ENCODE data around the gene PROX1. TPM values are rescaled to one million over a fixed set of nuclear protein-coding genes. Genes with fewer than 3 reads are reported as not detected.

PROX1 gene
- total and polyA plus RNA-seq, 2 of the 8 experiments (the other 6 are each of a cell fraction or from before 2014, with no cell fraction given), result 0.30 to 2.0 TPM

GRCh38 chr1:214072426-214073157, 84.8 kb downstream of the PROX1 start:
- no peak for DNase-seq (ENCODE audit: low read depth in 1 of 2, low spot score in 2 of 2)
- no peak overlapping the region for H3K18ac ChIP-seq (ENCODE audit: extremely low read depth, low read length)
- WGBS, 2 experiments (ENCODE audit: extremely low coverage in 1 of 2, insufficient coverage in 1 of 2, insufficient read length in 1 of 2, insufficient replicate concordance in 2 of 2, low coverage in 1 of 2, low lambda C conversion rate in 2 of 2, missing lambda C conversion rate in 1 of 2), result 80% methylated on average over 10 of the region's 10 CpGs; no CpG with 5 or more reads in 1 of the 2 experiments
- no peaks in the 10 kb centered on the region for H3K79me1 ChIP-seq (ENCODE audit: low read depth, low read length)
- H3K14ac ChIP-seq (ENCODE audit: insufficient read length), result no peak overlapping the region
- H3K4me2 ChIP-seq (ENCODE audit: insufficient read depth in 1 of 2, low read depth in 2 of 2, low read length in 2 of 2), result no peak overlapping the region
- no peak overlapping the region for H2BK120ac ChIP-seq (replicated peaks; ENCODE audit: low read depth, low read length)
- H2BK5ac ChIP-seq (ENCODE audit: low read depth, low read length), result no peak overlapping the region
- no peak overlapping the region for H3K9ac ChIP-seq (replicated peaks in 1 of 4; ENCODE audit: extremely low read depth in 1 of 4, low read depth in 3 of 4, low read length in 3 of 4)
- no peaks in the 10 kb centered on the region; the same call in 1 of the 2 replicates for H3K23me2 ChIP-seq (ENCODE audit: low read depth, low read length)
- no peak overlapping the region for H4K91ac ChIP-seq (replicated peaks; ENCODE audit: insufficient read length, low read length)
- no peaks in the 10 kb centered on the region for H3K9me3 ChIP-seq (ENCODE audit: insufficient read depth in 2 of 2, low read depth in 1 of 2, low read length in 1 of 2)
- H2AK5ac ChIP-seq (ENCODE audit: low read depth, low read length), result no peak overlapping the region
- H3K4ac ChIP-seq (replicated peaks; ENCODE audit: insufficient read length, low read depth, low read length), result no peak overlapping the region
- H2BK12ac ChIP-seq (ENCODE audit: low read depth, low read length), result no peak overlapping the region
- H2BK15ac ChIP-seq (ENCODE audit: low read length), result no peak overlapping the region
- peak overlapping the region; percentile 26; the same call in 1 of the 2 replicates for H2AFZ ChIP-seq (ENCODE audit: low read length)
- no peaks in the 10 kb centered on the region for H3K4me1 ChIP-seq (replicated peaks in 1 of 4; ENCODE audit: control insufficient read depth in 3 of 4, insufficient read depth in 4 of 4, low read length in 3 of 4)
- POLR2A ChIA-PET (ENCODE audit: partially characterized antibody), result no interaction called here
- no peaks in the 10 kb centered on the region for H3K36me3 ChIP-seq (ENCODE audit: control insufficient read depth in 2 of 4, insufficient read depth in 4 of 4, low read length in 3 of 4)
- H3K4me3 ChIP-seq (ENCODE audit: extremely low read depth in 1 of 4, insufficient read depth in 2 of 4, low read depth in 3 of 4, low read length in 4 of 4), result no peak overlapping the region
- CTCF ChIA-PET (ENCODE audit: partially characterized antibody), result interaction anchor here (0.7 kb wide), 1 partner anchor 15 kb away, joined by 3 read pairs; no protein-coding TSS in a partner anchor
- H4K8ac ChIP-seq (ENCODE audit: extremely low read depth, insufficient read depth, low read length), result no peak overlapping the region
- FAIRE-seq, result no peak
- H4K5ac ChIP-seq (ENCODE audit: insufficient read length, low read depth, low read length), result no peak overlapping the region
- no peak overlapping the region for H3K23ac ChIP-seq (ENCODE audit: insufficient read length)
- no peak overlapping the region for H3K56ac ChIP-seq (replicated peaks; ENCODE audit: insufficient read length, low read depth, low read length)
- H3K79me2 ChIP-seq (ENCODE audit: control insufficient read depth in 1 of 2, insufficient read depth in 2 of 2, low read length in 2 of 2), result no peaks in the 10 kb centered on the region
- no peak overlapping the region for H2BK20ac ChIP-seq (ENCODE audit: low read length)
- H3K27ac ChIP-seq (ENCODE audit: low read depth, low read length), result no peak overlapping the region
- H4K20me1 ChIP-seq (replicated peaks in 1 of 2; ENCODE audit: control insufficient read depth in 1 of 2, insufficient read depth in 2 of 2, low read length in 2 of 2), result no peaks in the 10 kb centered on the region
- H3K27me3 ChIP-seq (replicated peaks in 1 of 4; ENCODE audit: control insufficient read depth in 3 of 4, extremely low read depth in 1 of 4, insufficient read depth in 3 of 4, low read length in 3 of 4), result no peaks in the 10 kb centered on the region
- 0 out of 2 replicates have a peak, but pooled peaks have one; percentile 24 for TF ChIP-seq MAFK (IDR thresholded peaks at IDR 0.05; ENCODE audit: low read depth, low read length)
